ENCODE data around the gene LRRC49.

DNA sequence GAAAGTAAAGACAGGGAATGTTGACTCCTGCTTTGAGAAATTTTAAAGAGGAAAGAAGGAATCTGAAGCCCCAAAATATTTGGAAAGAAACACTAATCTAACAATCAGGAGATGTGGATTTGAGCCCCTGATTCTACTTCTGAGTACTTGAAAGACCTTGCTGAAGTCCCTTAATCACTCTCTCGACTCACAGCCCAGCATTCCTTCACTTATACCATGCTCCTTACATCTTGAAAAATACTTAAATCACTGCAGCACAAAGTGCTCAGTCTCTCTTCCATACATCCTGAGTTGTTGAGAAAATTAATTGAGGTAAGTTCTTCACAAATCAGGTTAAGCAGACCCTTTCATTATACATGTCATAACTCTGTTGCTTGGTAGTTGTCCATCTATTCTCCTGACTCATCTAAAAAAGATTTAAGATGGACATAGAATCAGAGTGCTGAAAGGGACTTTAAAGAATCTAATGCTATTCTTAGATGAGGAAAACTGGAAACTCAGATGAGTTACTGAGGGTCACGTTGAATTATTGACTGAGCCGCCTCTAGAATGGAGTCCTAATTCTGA is 149.8 kb downstream of the LRRC49 start:
- TF ChIP-seq, protein P1, sequence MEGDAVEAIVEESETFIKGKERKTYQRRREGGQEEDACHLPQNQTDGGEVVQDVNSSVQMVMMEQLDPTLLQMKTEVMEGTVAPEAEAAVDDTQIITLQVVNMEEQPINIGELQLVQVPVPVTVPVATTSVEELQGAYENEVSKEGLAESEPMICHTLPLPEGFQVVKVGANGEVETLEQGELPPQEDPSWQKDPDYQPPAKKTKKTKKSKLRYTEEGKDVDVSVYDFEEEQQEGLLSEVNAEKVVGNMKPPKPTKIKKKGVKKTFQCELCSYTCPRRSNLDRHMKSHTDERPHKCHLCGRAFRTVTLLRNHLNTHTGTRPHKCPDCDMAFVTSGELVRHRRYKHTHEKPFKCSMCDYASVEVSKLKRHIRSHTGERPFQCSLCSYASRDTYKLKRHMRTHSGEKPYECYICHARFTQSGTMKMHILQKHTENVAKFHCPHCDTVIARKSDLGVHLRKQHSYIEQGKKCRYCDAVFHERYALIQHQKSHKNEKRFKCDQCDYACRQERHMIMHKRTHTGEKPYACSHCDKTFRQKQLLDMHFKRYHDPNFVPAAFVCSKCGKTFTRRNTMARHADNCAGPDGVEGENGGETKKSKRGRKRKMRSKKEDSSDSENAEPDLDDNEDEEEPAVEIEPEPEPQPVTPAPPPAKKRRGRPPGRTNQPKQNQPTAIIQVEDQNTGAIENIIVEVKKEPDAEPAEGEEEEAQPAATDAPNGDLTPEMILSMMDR (IDR thresholded peaks at IDR 0.05) = no peak
- TF ChIP-seq POLR2A (IDR thresholded peaks at IDR 0.05) (no peak), POLR2AphosphoS5 (IDR thresholded peaks at IDR 0.05) (no peak)
